ENCODE measurements around the gene CSN3.
"Not testable (repeated sequence)": the region's sequence is repeated elsewhere in the genome, so short reads cannot be mapped to it uniquely, and the experiment has no call there.

DNA sequence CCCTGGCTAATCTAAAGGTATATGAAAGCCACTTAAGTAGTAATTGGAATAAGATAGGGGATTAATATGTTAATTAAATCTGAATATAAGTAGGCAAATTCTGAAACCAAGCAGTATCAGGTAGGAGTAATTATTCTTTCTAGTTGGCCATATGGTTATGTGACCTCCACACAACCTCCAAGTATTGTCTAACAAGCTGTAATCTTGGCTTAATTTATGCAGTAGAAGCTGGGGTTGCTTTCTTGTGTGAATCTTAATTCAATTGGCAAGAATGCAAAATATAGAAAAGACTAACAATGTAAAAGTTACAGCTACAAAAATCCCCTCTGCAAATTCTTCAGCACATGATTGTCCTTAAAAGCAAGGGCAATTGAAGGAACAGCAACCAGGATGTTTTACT is 26.3 kb upstream of the CSN3 start:
- TF ChIP-seq, protein P1, sequence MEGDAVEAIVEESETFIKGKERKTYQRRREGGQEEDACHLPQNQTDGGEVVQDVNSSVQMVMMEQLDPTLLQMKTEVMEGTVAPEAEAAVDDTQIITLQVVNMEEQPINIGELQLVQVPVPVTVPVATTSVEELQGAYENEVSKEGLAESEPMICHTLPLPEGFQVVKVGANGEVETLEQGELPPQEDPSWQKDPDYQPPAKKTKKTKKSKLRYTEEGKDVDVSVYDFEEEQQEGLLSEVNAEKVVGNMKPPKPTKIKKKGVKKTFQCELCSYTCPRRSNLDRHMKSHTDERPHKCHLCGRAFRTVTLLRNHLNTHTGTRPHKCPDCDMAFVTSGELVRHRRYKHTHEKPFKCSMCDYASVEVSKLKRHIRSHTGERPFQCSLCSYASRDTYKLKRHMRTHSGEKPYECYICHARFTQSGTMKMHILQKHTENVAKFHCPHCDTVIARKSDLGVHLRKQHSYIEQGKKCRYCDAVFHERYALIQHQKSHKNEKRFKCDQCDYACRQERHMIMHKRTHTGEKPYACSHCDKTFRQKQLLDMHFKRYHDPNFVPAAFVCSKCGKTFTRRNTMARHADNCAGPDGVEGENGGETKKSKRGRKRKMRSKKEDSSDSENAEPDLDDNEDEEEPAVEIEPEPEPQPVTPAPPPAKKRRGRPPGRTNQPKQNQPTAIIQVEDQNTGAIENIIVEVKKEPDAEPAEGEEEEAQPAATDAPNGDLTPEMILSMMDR (tag by site-specific recombination; IDR thresholded peaks at IDR 0.05), result not testable (repeated sequence)
- TF ChIP-seq YY1, ZEB2, ZNF133 (tag by site-specific recombination; IDR thresholded peaks at IDR 0.05): not testable (repeated sequence)
